SK-MEL-5 (cell line): ENCODE measurements around the gene SLC24A4. TPM values are rescaled to one million over a fixed set of nuclear protein-coding genes. Genes with fewer than 3 reads are reported as not detected.

Experiments used
- DNase-seq: peaks from one replicate; pipeline ENCODE4 v3.0.0-alpha.2; 2016; ENCODE audit warnings: low read depth, low spot score
- in situ Hi-C: cut with HindIII; loops from 2 replicates; pipeline ENCODE4 v1.10.0; 2016; ENCODE audit warnings: low sequenced_read_pairs, high pct_unique_total_duplicates, low pct_unique_long_range_greater_than_20kb
- total RNA-seq: library from RNA; depleted of rRNA; stranded (reverse); fragments of >200 nt; shearing (Covaris generic); gene quantifications from 2 replicates; pipeline ENCODE4 v1.2.3, GENCODE V29; 2014

The SLC24A4 gene
- total RNA-seq, 1 experiment from 2014 or later: 0.24 TPM

DNA sequence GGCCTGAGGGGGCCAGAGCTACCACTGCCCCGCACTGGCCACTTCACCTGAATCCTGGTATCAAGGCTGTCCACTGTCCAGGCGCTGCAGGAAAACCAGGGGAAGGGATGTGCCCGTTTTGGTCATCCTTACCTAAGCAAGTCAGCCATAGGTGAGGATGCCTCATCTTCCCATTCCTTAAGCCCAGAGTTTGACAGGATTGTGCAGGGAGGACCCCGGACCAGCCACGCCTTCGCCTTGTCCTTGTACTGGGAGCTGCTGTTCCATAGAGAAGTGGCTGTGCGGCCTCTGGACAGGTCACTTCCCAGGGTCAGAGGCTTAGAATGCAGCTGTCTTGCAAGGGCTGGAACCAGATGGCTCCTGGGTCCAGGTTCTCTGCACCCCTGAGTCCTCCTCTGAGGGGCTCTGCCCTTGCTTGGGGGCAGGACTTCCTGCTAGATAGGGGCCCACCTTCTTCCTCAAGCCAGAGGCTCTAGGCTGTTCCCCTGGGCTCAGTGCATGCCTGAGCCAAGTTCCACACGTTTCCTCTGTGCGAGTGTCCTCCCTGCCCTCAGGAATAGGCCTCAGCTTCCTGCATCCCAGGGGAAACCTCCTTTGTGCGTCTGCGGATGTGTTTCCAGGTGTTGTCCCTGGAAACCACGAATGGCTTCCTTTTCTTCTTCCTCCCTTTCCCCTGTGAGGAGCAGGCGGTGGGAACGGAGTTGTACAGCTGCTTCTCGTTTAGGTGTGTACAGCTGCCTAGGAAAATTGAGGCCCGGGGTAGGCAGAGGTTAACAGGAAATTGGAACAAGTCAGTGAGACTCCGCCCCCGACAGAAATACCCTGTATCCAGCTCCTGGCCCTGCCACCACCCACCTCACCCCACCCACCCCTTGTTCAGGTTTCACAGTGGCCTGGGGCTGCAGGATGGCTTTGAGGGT lies 136.3 kb downstream of the SLC24A4 start:
- DNase-seq: no peak

DNA sequence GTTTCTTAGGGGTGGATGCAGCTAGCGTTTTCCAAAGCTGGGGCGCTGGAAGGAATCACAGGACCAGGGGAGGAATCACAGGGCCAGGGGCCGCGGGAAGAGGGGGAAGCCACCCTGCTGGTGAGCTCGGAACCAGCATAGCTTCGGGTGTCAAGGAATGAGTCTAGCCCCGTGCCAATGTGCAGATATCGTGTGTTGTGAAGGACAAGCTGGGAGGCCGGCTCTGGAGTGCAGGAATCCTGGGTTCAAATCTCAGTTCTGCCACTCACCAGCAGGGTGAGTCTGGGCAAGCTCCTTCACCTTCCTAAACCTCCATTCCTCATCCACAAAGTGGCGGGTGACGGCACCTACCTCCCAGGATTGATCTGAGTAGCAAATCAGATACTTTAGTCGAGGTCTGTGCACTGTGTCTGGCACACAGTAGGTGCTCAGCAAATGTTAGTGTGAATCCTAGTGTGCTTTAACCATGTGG lies 137.0 kb downstream of the SLC24A4 start:
- in situ Hi-C loops: no loop called here

More for the DNA sequence above, 136.3 kb downstream of the SLC24A4 start:
- in situ Hi-C loops: no loop called here

DNA sequence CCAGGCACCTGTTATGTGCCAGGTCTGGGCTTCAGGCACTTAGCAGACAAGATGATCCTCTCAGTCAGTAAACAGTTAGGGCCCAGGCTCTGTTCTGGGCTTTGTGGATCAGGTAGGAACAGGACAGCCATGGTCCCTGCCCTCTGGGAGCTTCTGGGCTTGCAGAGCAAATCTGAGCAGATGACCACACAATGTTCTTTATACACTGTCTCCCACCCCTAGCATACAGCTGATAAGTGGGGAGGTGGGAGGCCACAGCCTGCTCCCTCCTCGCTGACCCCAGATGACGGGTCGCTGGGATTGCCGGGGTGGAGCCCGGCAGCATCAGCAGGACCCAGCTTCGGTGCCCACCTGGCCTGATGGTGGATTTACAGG lies 137.6 kb downstream of the SLC24A4 start:
- in situ Hi-C loops: no loop called here

More for the DNA sequence above, 137.0 kb downstream of the SLC24A4 start:
- no peak for DNase-seq

DNA sequence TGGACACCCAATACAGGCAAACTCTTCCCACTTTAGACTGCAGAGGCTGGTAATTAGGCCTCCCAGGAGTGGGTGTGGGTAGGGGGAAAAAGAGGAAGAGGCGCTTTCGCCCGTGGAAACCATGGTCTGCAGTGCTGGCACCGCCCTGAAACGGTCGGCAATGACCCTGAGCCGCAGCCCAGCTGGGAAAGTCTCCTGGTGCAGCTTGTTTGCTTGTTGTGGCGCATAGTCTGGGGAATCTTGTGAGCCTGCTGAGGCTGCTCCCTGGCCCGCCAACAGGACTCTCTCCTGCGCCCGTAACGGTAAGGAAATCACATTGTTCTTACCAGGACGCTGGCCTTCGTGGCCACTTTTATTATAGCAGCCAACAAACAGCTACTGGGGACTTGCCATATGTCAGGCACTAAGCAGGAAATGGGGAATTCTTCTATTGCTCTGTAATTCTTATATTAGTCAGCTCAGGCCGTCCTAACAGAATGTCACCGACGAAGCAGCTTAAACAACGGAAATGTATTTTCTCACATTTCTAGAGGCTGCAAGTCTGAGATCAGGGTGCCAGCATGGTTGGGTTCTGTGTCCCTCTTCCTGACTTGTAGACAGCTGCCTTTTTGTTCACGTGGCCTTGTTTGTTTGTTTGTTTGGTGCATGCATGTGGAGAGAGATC lies 138.1 kb downstream of the SLC24A4 start:
- DNase-seq: no peak

More for the DNA sequence above, 137.6 kb downstream of the SLC24A4 start:
- DNase-seq: no peak

DNA sequence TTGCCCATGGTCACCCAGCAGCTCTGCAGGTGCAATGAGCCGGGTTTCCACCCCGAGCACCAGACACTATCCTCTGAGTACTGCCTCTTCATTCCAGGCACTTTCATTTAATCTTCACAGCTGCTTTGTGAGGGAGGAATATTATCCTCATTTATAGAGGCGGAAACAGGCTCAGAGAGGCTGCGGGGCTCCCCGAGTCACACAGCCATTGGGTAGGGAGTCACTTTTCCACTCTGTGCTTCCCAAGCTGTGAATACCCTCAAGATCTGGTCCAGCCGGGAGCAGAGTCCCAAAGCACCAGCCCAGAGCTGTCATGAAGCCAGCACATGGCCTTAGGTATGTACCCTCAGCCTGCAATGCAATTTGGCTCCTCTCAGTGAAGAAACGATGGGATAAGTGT lies 138.9 kb downstream of the SLC24A4 start:
- in situ Hi-C loops: no loop called here
- no peak for DNase-seq

More for the DNA sequence above, 138.1 kb downstream of the SLC24A4 start:
- in situ Hi-C loops: no loop called here

DNA sequence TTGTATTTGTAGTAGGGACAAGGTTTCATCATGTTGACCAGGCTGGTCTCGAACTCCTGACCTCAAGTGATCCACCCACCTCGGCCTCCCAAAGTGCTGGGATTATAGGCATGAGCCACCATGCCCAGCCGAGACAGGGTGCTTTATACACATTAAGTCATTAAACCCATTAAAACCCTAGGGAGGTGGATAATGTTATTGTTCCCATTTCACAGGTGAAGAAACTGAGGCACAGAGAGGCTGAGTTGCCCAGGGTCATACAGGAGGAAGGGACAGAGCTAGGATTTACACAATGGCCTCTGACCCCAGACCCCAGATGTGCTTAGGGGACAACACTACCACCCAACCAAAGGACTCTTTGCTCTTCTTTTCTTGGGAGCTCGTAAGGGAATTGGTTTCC lies 139.6 kb downstream of the SLC24A4 start:
- no peak for DNase-seq
- in situ Hi-C loops: no loop called here

DNA sequence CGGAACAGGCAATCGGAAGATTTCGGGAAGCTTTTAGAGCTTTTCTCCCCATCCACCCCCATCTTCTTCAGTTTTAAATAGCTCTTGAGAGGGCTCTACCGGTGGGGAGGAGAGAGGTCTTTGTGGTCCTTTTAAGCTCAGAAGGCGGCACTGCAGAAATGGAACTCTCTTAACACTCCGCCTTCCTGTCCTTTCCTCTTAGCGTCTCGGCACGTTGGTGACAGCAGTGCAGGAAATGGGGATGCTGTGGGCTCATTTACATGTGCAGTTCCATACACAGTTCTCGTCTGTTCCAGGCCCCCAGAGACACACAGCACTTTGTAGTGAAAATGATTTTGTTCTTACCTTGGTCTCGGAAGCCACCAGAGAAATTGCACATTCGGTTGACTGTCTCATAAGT lies 140.2 kb downstream of the SLC24A4 start:
- no peak for DNase-seq
- in situ Hi-C loops: no loop called here

DNA sequence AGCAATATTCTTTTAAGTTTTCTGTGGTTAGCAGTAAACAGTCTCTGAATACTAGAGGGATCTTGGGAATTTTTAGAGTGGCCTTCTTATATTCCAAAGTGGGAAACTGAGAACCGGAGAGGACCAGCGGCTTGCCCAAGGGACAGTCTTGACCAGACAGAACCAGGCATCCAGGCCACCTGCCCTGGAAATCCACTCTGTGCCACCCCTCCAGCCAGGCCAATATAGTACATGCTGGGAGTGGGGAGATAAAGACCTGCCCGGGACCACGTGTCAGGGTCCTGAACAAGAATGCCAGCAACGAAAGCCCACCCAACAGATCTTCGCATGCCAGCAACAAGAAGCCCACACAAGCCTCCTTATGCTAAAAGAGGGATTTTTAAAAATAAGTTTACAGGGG lies 141.2 kb downstream of the SLC24A4 start:
- in situ Hi-C loops: no loop called here
- no peak for DNase-seq

DNA sequence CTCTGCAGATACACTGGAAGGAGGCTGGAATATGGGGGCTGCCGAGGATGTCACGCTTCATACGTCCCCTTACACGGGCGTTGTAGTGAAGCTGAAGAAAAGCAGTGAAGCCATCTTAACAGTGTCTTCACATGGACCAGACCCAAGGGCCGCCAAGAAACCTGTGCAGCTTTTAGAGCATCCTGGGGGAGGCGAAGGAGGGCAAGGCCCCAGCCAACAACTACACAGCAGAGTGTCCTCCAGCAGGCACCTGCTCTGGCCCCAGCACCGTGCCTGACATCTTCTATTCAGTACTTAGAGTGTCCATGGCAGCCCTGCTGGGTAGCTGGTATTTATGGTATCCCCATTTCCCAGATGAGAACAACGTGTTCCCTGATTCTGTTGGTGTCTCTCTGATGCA lies 141.8 kb downstream of the SLC24A4 start:
- DNase-seq: no peak
- in situ Hi-C loops: no loop called here

DNA sequence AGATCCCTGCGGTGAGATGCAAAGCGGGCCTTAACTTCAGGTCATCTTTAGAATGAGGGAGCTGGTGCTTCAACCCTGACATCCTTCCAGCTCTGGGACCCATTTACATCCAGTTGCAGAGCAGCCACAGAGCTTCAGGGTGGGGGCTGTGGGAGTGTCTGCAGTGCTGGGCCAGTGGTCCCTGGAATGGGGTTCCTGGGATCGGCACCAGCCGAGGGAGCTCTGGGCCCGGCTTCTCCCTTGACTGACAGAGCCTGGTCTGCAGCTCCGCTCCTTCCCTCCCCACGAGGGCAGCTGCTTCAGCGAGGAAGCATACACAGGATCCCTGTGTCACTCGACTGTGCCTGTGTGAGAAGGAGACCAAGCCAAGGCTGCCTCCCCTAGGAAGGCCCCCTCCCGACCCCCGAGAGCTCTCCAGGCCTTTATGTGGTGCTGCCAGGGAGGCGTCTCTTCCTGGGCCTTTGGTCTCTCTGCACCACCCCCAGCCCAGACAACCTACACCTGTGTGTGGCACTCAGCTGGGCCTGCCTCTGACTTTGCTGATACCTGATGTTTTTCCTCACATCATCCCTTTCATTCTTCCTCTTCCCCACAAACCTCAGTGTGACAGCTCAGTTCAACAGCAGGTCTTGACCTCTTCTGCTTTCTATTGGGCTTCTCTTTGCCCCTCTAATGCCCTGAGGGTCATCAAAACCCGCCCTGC lies 142.5 kb downstream of the SLC24A4 start:
- in situ Hi-C loops: no loop called here
- no peak for DNase-seq

DNA sequence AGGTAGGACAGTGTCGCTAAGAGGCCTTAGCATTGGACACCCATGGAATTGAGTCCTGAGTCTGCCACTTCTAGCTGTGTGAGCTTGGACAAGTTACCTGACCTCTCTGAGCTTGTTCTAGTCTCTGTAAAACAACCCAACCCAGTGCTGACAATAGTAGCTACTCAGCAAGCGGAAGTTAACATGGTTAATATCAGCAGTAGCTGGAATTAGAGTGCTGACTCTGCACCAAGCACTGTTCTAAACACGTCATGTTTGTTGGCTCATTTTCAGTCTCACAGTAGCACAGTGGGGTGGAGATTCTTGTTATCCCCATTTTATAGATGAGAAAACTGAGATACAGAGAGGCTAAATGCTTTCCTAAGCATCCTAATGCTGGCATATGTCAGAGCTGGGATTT lies 143.1 kb downstream of the SLC24A4 start:
- in situ Hi-C loops: no loop called here
- DNase-seq: no peak

DNA sequence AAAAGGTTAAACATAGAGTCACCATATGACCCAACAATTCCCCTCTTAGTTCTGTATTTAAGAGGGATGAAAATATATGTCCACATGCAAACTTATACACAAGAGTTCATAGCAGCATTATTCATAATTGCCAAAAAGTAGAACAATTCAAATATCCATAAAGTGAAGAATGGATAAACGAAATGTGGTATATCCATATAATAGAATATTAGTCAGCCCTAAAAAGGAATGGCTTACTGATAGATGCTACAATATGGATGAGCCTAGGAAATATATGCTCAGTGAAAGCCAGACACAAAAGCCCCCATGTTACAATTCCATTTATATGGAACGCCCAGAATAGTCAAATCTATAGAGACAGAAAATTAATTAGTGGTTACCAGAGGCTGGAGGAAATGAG lies 146.6 kb downstream of the SLC24A4 start:
- no peak for DNase-seq
- in situ Hi-C loops: no loop called here

DNA sequence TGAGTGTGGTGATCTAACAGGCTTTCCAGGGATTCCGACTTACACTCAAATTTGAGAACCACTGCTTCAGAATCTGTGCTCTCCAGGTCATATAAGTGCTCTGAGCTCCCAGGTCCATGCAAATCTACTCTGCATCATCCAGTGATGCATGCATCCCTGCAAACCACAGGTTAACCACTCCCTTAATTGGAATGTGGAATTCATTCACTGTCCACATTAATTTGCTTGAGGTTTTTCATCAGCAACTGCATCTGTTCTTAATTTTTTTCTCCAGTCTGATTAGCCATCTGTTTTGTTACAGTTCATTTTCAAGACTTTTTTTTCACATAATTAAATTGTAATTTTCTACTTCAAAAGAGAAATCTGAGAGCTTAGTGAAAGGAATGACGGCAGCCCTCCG lies 147.2 kb downstream of the SLC24A4 start:
- DNase-seq: no peak
- in situ Hi-C loops: no loop called here

DNA sequence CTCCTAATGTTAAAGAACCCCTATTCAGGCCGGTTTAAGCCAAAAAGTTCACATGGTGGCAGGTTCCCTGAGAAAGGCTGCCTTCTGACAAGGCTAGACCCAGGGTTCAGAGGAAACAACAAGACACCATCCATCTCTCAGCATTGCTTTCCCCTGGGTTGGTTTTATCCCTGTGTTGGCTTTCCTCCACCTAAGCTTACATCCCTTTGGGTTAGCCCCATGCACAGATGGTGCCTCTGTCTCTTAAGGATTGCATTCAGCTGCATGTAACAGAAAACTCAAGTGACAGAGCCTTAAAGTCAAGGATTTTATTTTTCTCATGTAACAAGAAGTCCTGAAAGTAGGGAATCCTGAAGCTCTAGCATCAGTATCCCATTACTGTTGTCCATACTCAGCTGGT lies 147.8 kb downstream of the SLC24A4 start:
- in situ Hi-C loops: no loop called here
- DNase-seq: no peak

DNA sequence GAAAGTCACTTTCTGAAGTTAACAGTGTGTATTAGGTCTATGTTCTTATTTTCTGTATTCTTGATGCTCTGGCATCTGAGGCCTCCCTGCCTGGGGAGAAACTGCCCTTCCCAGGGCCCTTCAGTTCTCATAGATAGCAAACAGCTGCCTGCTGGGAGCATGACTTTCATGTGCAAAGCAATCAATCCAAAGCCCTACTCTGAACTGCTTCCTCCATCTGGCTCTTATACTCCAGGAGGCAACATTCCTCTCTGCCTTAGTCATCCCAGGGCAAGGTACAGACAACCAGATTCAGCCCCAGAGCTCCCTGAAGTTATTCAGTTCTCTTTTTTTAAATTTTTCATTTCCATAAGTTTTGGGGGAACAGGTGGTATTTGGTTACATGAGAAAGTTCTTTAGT lies 149.0 kb downstream of the SLC24A4 start:
- in situ Hi-C loops: no loop called here
- DNase-seq: no peak

DNA sequence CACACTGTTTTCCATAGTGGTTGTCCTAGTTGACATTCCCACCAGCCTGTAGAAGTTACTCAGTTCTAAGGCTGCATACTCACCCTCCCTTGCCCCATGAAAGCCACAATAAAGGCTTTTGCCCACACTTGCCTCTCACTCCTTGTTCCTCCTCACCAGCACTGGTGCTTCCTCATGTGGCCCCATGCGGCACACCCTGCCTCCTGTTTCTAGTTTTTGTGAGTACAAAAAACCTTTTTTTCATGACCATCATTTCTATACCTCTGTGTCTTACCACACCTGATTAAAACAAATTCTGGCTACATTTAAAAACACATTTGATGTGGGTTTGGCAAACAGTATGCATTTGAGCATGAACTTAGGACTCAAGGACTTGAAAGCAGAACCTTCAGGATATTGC lies 149.9 kb downstream of the SLC24A4 start:
- in situ Hi-C loops: no loop called here
- DNase-seq: no peak

DNA sequence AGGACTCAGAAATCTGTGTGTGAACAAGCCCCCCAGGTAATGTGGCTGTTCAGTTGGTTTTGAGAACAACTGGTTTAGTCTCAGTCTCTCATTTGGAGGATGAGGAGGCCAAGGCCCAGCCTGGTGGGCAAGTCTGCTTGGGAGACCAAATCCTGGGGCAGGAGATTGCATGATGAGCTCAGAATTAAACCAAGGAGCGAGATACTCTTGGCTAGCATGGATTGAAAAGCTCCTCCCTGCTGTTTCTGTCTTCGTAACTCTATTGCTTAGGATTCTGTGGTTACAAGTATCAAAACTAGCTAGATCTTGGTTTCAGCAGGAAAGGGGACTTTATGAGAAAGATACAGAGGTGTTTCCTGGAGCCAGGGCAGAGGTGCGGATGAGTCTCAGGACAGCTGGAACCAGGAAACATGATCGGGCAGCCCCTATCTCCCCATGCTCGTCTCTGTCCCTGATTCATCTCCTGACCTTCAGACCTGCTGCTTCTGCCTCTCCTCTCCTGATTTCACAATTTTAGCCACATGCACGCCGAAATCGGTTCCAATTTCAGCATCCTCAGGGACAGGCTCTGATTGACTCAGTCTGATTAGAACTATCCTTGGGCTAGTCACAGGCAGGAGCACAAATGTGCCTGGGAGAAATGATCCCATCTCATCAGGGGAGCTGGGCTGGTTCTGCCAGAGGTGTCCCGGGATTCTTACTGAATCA lies 150.4 kb downstream of the SLC24A4 start:
- in situ Hi-C loops: no loop called here
- no peak for DNase-seq
